C4-2B (cell line): Measurements from ENCODE around the gene WDR11.

ENCODE experiments used
- CTCF ChIP-seq: fragments of 450-650 bp; conservative IDR thresholded peaks from 2 replicates; pipeline ENCODE4 v1.5.1; 2017; ENCODE audit warnings: mild to moderate bottlenecking
- ZFX ChIP-seq: fragments of 450-650 bp; IDR thresholded peaks from 2 replicates; pipeline ENCODE4 v1.6.1; 2017

GRCh38 chr10:120940299-120940900, 89.2 kb downstream of the WDR11 start:
- no peak; the same call in 1 of the 2 replicates for TF ChIP-seq CTCF
- TF ChIP-seq ZFX = no peak
